SK-N-SH treated with all-trans-retinoic acid at 6 μM for 48 hours (cell line): ENCODE measurements around the gene GRIA3.
"Not testable (repeated sequence)": the region's sequence is repeated elsewhere in the genome, so short reads cannot be mapped to it uniquely, and the experiment has no call there.

ENCODE experiments used
- ATAC-seq: fragments of 200-7000 bp; cut with Tn5 transposase; 3 replicates; pipeline ENCODE4 v1.9.1; 2020; ENCODE audit warnings: mild to moderate bottlenecking, moderate library complexity
- BACH2 ChIP-seq: fragments of 250-450 bp; sonication (Bioruptor Pico); IDR thresholded peaks from 2 replicates; pipeline ENCODE4 v1.9.0; 2021; ENCODE audit warnings: mild to moderate bottlenecking, borderline replicate concordance
- CSDC2 ChIP-seq: fragments of 250-450 bp; sonication (Bioruptor Pico); IDR thresholded peaks from 2 replicates; pipeline ENCODE4 v1.5.0; 2020; ENCODE audit warnings: mild to moderate bottlenecking, moderate library complexity
- CSRNP3 ChIP-seq: fragments of 250-450 bp; sonication (Bioruptor Pico); IDR thresholded peaks from 2 replicates; pipeline ENCODE4 v1.5.1; 2021; ENCODE audit warnings: mild to moderate bottlenecking, moderate library complexity
- OSR1 ChIP-seq: fragments of 250-450 bp; sonication (Bioruptor Pico); IDR thresholded peaks from 2 replicates; pipeline ENCODE4 v1.8.0; 2022; ENCODE audit warnings: moderate library complexity, mild to moderate bottlenecking, inconsistent platforms
- PATZ1 ChIP-seq: fragments of 250-450 bp; sonication (Bioruptor Pico); IDR thresholded peaks from 2 replicates; pipeline ENCODE4 v1.8.0; 2020; ENCODE audit warnings: mild to moderate bottlenecking, moderate library complexity, borderline replicate concordance
- POU6F1 ChIP-seq: fragments of 250-450 bp; sonication (Bioruptor Pico); IDR thresholded peaks from 2 replicates; pipeline ENCODE4 v1.8.0; 2021; ENCODE audit warnings: low read depth, mild to moderate bottlenecking, moderate library complexity, borderline replicate concordance
- PPARA ChIP-seq: fragments of 250-450 bp; sonication (Bioruptor Pico); IDR thresholded peaks from 2 replicates; pipeline ENCODE4 v1.5.0; 2020; ENCODE audit warnings: mild to moderate bottlenecking, borderline replicate concordance
- RARB ChIP-seq: fragments of 250-450 bp; sonication (Bioruptor Pico); IDR thresholded peaks from 2 replicates; pipeline ENCODE4 v1.8.0; 2021; ENCODE audit warnings: mild to moderate bottlenecking, moderate library complexity
- SNAI2 ChIP-seq: fragments of 250-450 bp; sonication (Bioruptor Pico); IDR thresholded peaks from 2 replicates; pipeline ENCODE4 v1.5.0; 2020; ENCODE audit warnings: mild to moderate bottlenecking, moderate library complexity
- TCF4 ChIP-seq: fragments of 250-450 bp; sonication (Bioruptor Pico); IDR thresholded peaks from 2 replicates; pipeline ENCODE4 v1.8.0; 2021; ENCODE audit warnings: mild to moderate bottlenecking, moderate library complexity, borderline replicate concordance
- TOX ChIP-seq: fragments of 250-450 bp; sonication (Bioruptor Pico); IDR thresholded peaks from 2 replicates; pipeline ENCODE4 v1.8.0; 2021; ENCODE audit warnings: mild to moderate bottlenecking, moderate library complexity, borderline replicate concordance
- TSHZ2 ChIP-seq: fragments of 250-450 bp; sonication (Bioruptor Pico); IDR thresholded peaks from 2 replicates; pipeline ENCODE4 v1.5.0; 2020; ENCODE audit warnings: mild to moderate bottlenecking, moderate library complexity
- ZC3H10 ChIP-seq: fragments of 250-450 bp; sonication (Bioruptor Pico); IDR thresholded peaks from 2 replicates; pipeline ENCODE4 v1.5.1; 2021; ENCODE audit warnings: mild to moderate bottlenecking, moderate library complexity
- ZFP3 ChIP-seq: fragments of 250-450 bp; sonication (Bioruptor Pico); IDR thresholded peaks from 2 replicates; pipeline ENCODE4 v1.5.0; 2020; ENCODE audit warnings: mild to moderate bottlenecking, moderate library complexity
- ZNF565 ChIP-seq: fragments of 450-650 bp; formaldehyde crosslinking; conservative IDR thresholded peaks from 2 replicates; pipeline ENCODE4 v1.5.0; 2020; ENCODE audit warnings: low read depth, mild to moderate bottlenecking, moderate library complexity
- ZNF70 ChIP-seq: fragments of 450-650 bp; formaldehyde crosslinking; IDR thresholded peaks from 2 replicates; pipeline ENCODE4 v1.5.0; 2020; ENCODE audit warnings: mild to moderate bottlenecking, moderate library complexity
- ZNF8 ChIP-seq: fragments of 450-650 bp; formaldehyde crosslinking; IDR thresholded peaks from 2 replicates; pipeline ENCODE4 v1.5.0; 2020; ENCODE audit warnings: mild to moderate bottlenecking, moderate library complexity

Gene GRIA3

GRCh38 chrX:123425904-123426303 lies 241.8 kb downstream of the GRIA3 start:
- no peak for ATAC-seq
- TF ChIP-seq ZNF70 (CRISPR knock-in tag) = no peak
- TF ChIP-seq PPARA (CRISPR knock-in tag) = no peak
- TF ChIP-seq, all 23 proteins: peak for 0

GRCh38 chrX:123432361-123433150 lies 248.5 kb downstream of the GRIA3 start:
- TF ChIP-seq OSR1 (CRISPR knock-in tag) = no peak
- no peak for TF ChIP-seq RARB (CRISPR knock-in tag)
- TF ChIP-seq CSRNP3 (CRISPR knock-in tag) = no peak
- TF ChIP-seq SNAI2 (CRISPR knock-in tag) = no peak
- no peak for TF ChIP-seq TCF4 (CRISPR knock-in tag)
- TF ChIP-seq TSHZ2 (CRISPR knock-in tag) = no peak
- no peak for TF ChIP-seq BACH2
- no peak for TF ChIP-seq TOX (CRISPR knock-in tag)
- ATAC-seq = no peak

- ATAC-seq = no peak
- no peak for TF ChIP-seq RARB (CRISPR knock-in tag)
- TF ChIP-seq TSHZ2 (CRISPR knock-in tag) = no peak
- TF ChIP-seq ZNF8 = no peak
- TF ChIP-seq TOX (CRISPR knock-in tag) = no peak
- no peak for TF ChIP-seq OSR1 (CRISPR knock-in tag)
- TF ChIP-seq ZFP3 (CRISPR knock-in tag) = no peak
- TF ChIP-seq PATZ1 (CRISPR knock-in tag) = no peak
- no peak for TF ChIP-seq POU6F1 (CRISPR knock-in tag)
- no peak for TF ChIP-seq ZNF565 (CRISPR knock-in tag)
- TF ChIP-seq CSDC2 (CRISPR knock-in tag) = no peak
- no peak for TF ChIP-seq PPARA (CRISPR knock-in tag)
- TF ChIP-seq ZC3H10 (CRISPR knock-in tag) = no peak
Observed at GRCh38 chrX:123436512-123437136, 252.5 kb downstream of the GRIA3 start.

GRCh38 chrX:123439926-123440325 lies 255.8 kb downstream of the GRIA3 start:
- not testable (repeated sequence) for ATAC-seq
